ENCODE data around the gene ZNF615.

DNA sequence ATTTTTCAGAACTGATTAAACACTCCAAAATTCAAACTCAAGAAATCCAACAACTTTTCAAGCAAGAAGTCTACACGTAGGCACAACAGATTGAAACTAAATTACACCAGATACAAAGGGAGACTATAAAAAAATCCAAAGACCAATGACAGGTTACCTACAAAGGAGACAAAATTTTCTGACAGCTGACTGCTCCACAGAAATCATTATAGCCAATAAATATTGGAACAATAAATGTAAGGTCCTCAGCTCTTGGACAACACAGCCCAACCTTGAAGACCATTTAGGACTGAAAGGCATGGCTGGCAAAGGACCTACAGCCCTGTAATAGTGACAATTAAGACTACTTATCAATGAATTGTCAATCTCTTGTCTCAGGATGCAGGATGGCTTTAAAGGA lies 37.3 kb downstream of the ZNF615 start:
- TF ChIP-seq, protein P1, sequence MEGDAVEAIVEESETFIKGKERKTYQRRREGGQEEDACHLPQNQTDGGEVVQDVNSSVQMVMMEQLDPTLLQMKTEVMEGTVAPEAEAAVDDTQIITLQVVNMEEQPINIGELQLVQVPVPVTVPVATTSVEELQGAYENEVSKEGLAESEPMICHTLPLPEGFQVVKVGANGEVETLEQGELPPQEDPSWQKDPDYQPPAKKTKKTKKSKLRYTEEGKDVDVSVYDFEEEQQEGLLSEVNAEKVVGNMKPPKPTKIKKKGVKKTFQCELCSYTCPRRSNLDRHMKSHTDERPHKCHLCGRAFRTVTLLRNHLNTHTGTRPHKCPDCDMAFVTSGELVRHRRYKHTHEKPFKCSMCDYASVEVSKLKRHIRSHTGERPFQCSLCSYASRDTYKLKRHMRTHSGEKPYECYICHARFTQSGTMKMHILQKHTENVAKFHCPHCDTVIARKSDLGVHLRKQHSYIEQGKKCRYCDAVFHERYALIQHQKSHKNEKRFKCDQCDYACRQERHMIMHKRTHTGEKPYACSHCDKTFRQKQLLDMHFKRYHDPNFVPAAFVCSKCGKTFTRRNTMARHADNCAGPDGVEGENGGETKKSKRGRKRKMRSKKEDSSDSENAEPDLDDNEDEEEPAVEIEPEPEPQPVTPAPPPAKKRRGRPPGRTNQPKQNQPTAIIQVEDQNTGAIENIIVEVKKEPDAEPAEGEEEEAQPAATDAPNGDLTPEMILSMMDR (IDR thresholded peaks at IDR 0.05), result no peak
- no peak for TF ChIP-seq POLR2AphosphoS5 (IDR thresholded peaks at IDR 0.05)
